ENCODE data around the gene CWC25. TPM values are rescaled to one million over a fixed set of nuclear protein-coding genes. Genes with fewer than 3 reads are reported as not detected.

The CWC25 gene
- total RNA-seq, 6 experiments from 2014 or later: 6.8 to 13.1 (median 9.2) TPM

GRCh38 chr17:38798614-38799500 is 26.3 kb downstream of the CWC25 start:
- H3K36me3 ChIP-seq: peaks cover 3 to 28% (median 11%) of the 10 kb centered on the region in 4 donors
- DNase-seq (peak in 2 of 3 donors; percentile 63 to 74), ATAC-seq (peak; percentile 14 to 32 (median 18))
- H3K27me3 ChIP-seq: no peaks in the 10 kb centered on the region
- TF ChIP-seq POLR2A (IDR thresholded peaks at IDR 0.05) (no peak), CTCF (IDR thresholded peaks at IDR 0.05) (no peak)
- H3K9me3 ChIP-seq: no peaks in the 10 kb centered on the region
- peak overlapping the region; percentile 76 to 100 (median 96) for H3K27ac ChIP-seq
- peak overlapping the region; percentile 87 to 96 (median 87) for H3K4me3 ChIP-seq
- peaks cover 0 to 26% (median 7%) of the 10 kb centered on the region in 4 donors for H3K4me1 ChIP-seq
- intact Hi-C loops (cut with DNase I): no loop called here
- 0% methylated on average over 19 of the region's 53 CpGs for WGBS (ENCODE audit: insufficient coverage, low coverage, low lambda C conversion rate, missing lambda C conversion rate)

GRCh38 chr17:38797828-38798227 is 27.3 kb downstream of the CWC25 start:
- Histone ChIP-seq H3K9me3 (no peaks in the 10 kb centered on the region), H3K27me3 (no peaks in the 10 kb centered on the region), H3K36me3 (peaks cover 0 to 18% (median 8%) of the 10 kb centered on the region in 4 donors), H3K4me3 (peak overlapping the region in 2 of 3 donors; percentile 87), H3K4me1 (peaks cover 0 to 26% (median 7%) of the 10 kb centered on the region in 4 donors), H3K27ac (no peak overlapping the region)
- intact Hi-C loops (cut with DNase I): no loop called here
- ATAC-seq: no peak
- TF ChIP-seq CTCF (IDR thresholded peaks at IDR 0.05) (no peak), POLR2A (IDR thresholded peaks at IDR 0.05) (no peak)
- no peak for DNase-seq
- WGBS (ENCODE audit: insufficient coverage, low coverage, low lambda C conversion rate, missing lambda C conversion rate): 80% methylated on average over 2 of the region's 6 CpGs

GRCh38 chr17:38797158-38797490 is 28.0 kb downstream of the CWC25 start:
- no peak for ATAC-seq
- Histone ChIP-seq H3K27ac (no peak overlapping the region), H3K27me3 (no peaks in the 10 kb centered on the region), H3K4me3 (no peak overlapping the region), H3K36me3 (peaks cover 0 to 11% (median 4%) of the 10 kb centered on the region in 4 donors), H3K9me3 (no peaks in the 10 kb centered on the region), H3K4me1 (peaks cover 0 to 26% (median 7%) of the 10 kb centered on the region in 4 donors)
- intact Hi-C loops (cut with DNase I): no loop called here
- 85% methylated on average over 4 of the region's 5 CpGs for WGBS (ENCODE audit: insufficient coverage, low coverage, low lambda C conversion rate, missing lambda C conversion rate)
- TF ChIP-seq POLR2A (IDR thresholded peaks at IDR 0.05): no peak
- TF ChIP-seq CTCF (IDR thresholded peaks at IDR 0.05): no peak
- no peak for DNase-seq

- peaks cover 0 to 26% (median 7%) of the 10 kb centered on the region in 4 donors for H3K4me1 ChIP-seq
- 70% methylated on average over 3 of the region's 5 CpGs for WGBS (ENCODE audit: insufficient coverage, low coverage, low lambda C conversion rate, missing lambda C conversion rate)
- intact Hi-C loops (cut with DNase I): no loop called here
- H3K27ac ChIP-seq: no peak overlapping the region
- peaks cover 0 to 6% (median 1%) of the 10 kb centered on the region in 4 donors for H3K36me3 ChIP-seq
- DNase-seq (no peak), ATAC-seq (no peak)
- no peaks in the 10 kb centered on the region for H3K9me3 ChIP-seq
- no peaks in the 10 kb centered on the region for H3K27me3 ChIP-seq
- TF ChIP-seq CTCF (IDR thresholded peaks at IDR 0.05) (no peak), POLR2A (IDR thresholded peaks at IDR 0.05) (no peak)
- H3K4me3 ChIP-seq: no peak overlapping the region
Observed at GRCh38 chr17:38796451-38797157, 28.5 kb downstream of the CWC25 start.

All from right lobe of liver (tissue), 6 donors.